Karpas-422 (cell line): ENCODE data around the gene TECTB. TPM values are rescaled to one million over a fixed set of nuclear protein-coding genes. Genes with fewer than 3 reads are reported as not detected.
A peak's percentile ranks its signal among the peaks of the same experiment; 100 is the strongest.

Experiments used
- DNase-seq: peaks from one replicate; pipeline ENCODE4 v3.0.0-alpha.2; 2015
- H2AFZ ChIP-seq: fragments of 200-600 bp; sonication (generic); 2 replicates; pipeline ENCODE4 v1.6.1; 2014; ENCODE audit warnings: antibody characterized with exemption, low read length, mixed read lengths
- H3K27ac ChIP-seq: fragments of 200-600 bp; sonication (generic); 2 replicates; pipeline ENCODE4 v1.5.1; 2014; ENCODE audit warnings: mild to moderate bottlenecking, low read length, moderate library complexity
- H3K27me3 ChIP-seq: fragments of 200-600 bp; sonication (generic); 2 replicates; pipeline ENCODE4 v1.6.1; 2014; ENCODE audit warnings: low read length, mixed read lengths
- H3K36me3 ChIP-seq: fragments of 200-600 bp; sonication (generic); 2 replicates; pipeline ENCODE4 v1.6.1; 2014; ENCODE audit warnings: low read length, mixed read lengths; ENCODE audit not compliant: insufficient read depth
- H3K4me1 ChIP-seq: fragments of 200-600 bp; sonication (generic); 2 replicates; pipeline ENCODE4 v1.6.1; 2014; ENCODE audit warnings: mild to moderate bottlenecking, low read length, mixed read lengths
- H3K4me2 ChIP-seq: fragments of 200-600 bp; sonication (generic); 2 replicates; pipeline ENCODE4 v1.6.1; 2014; ENCODE audit warnings: low read length, low read depth, mild to moderate bottlenecking; ENCODE audit not compliant: poor library complexity, severe bottlenecking
- H3K4me3 ChIP-seq: fragments of 200-600 bp; sonication (generic); 2 replicates; pipeline ENCODE4 v1.5.1; 2014; ENCODE audit warnings: mild to moderate bottlenecking, antibody characterized with exemption, low read length, mixed read lengths
- H3K79me2 ChIP-seq: fragments of 200-600 bp; sonication (generic); 2 replicates; pipeline ENCODE4 v1.6.1; 2014; ENCODE audit warnings: mild to moderate bottlenecking, low read length, mixed read lengths
- H3K9ac ChIP-seq: fragments of 200-600 bp; sonication (generic); 2 replicates; pipeline ENCODE4 v1.6.0; 2014; ENCODE audit warnings: low read length
- H3K9me2 ChIP-seq: fragments of 200-600 bp; sonication (generic), shearing (Covaris generic); replicated peaks from 2 replicates; pipeline ENCODE4 v1.6.0; 2014; ENCODE audit warnings: mild to moderate bottlenecking, low read length, moderate library complexity; ENCODE audit not compliant: insufficient read depth
- H3K9me3 ChIP-seq: fragments of 300-700, 200-600 bp; sonication (generic); 2 replicates; pipeline ENCODE4 v1.6.1; 2014; ENCODE audit warnings: low read length, mixed read lengths
- H4K20me1 ChIP-seq: fragments of 200-600 bp; sonication (generic); 2 replicates; pipeline ENCODE4 v1.6.1; 2014; ENCODE audit warnings: mild to moderate bottlenecking, antibody characterized with exemption, low read length, low read depth; ENCODE audit not compliant: insufficient read depth
- total RNA-seq: library from RNA; depleted of rRNA; stranded (reverse); fragments of >200 nt; shearing (Covaris generic); gene quantifications from 2 replicates; pipeline ENCODE4 v1.2.3, GENCODE V29; 2014; ENCODE audit warnings: low replicate concordance

Gene TECTB
- total RNA-seq, 1 experiment from 2014 or later: not detected

GRCh38 chr10:112336556-112337201 lies 53.5 kb downstream of the TECTB start:
- H4K20me1 ChIP-seq: no peaks in the 10 kb centered on the region
- H3K79me2 ChIP-seq: no peaks in the 10 kb centered on the region
- H3K4me1 ChIP-seq: peaks cover 25% of the 10 kb centered on the region
- H3K4me3 ChIP-seq: no peak overlapping the region
- H3K9me2 ChIP-seq: no peaks in the 10 kb centered on the region
- H3K4me2 ChIP-seq: no peak overlapping the region
- H3K36me3 ChIP-seq: no peaks in the 10 kb centered on the region
- H3K9ac ChIP-seq: no peak overlapping the region
- no peaks in the 10 kb centered on the region for H3K27me3 ChIP-seq
- no peaks in the 10 kb centered on the region for H3K9me3 ChIP-seq
- H2AFZ ChIP-seq: peak overlapping the region; percentile 80; the same call in 1 of the 2 replicates
- H3K27ac ChIP-seq: no peak overlapping the region
- DNase-seq: no peak

- no peaks in the 10 kb centered on the region for H4K20me1 ChIP-seq
- no peak overlapping the region for H3K4me2 ChIP-seq
- no peak overlapping the region for H3K27ac ChIP-seq
- H3K9me3 ChIP-seq: no peaks in the 10 kb centered on the region
- peaks cover 25% of the 10 kb centered on the region for H3K4me1 ChIP-seq
- H3K79me2 ChIP-seq: no peaks in the 10 kb centered on the region
- H2AFZ ChIP-seq: 0 out of 2 replicates have a peak overlapping the region, but pooled peaks have one; percentile 50
- no peak overlapping the region for H3K9ac ChIP-seq
- H3K36me3 ChIP-seq: no peaks in the 10 kb centered on the region
- H3K9me2 ChIP-seq: no peaks in the 10 kb centered on the region
- peak; percentile 50 for DNase-seq
- no peak overlapping the region for H3K4me3 ChIP-seq
- no peaks in the 10 kb centered on the region for H3K27me3 ChIP-seq
Measured at GRCh38 chr10:112338957-112339356, 55.8 kb downstream of the TECTB start.

- Histone ChIP-seq H4K20me1 (no peaks in the 10 kb centered on the region), H3K9me2 (no peaks in the 10 kb centered on the region), H3K27ac (no peak overlapping the region), H3K27me3 (no peaks in the 10 kb centered on the region), H3K36me3 (no peaks in the 10 kb centered on the region), H3K79me2 (no peaks in the 10 kb centered on the region), H3K4me2 (no peak overlapping the region), H3K9ac (no peak overlapping the region), H3K4me3 (no peak overlapping the region), H2AFZ (no peak overlapping the region), H3K4me1 (peaks cover 12% of the 10 kb centered on the region), H3K9me3 (no peaks in the 10 kb centered on the region)
- no peak for DNase-seq
Measured at GRCh38 chr10:112340601-112341000, 57.4 kb downstream of the TECTB start.

- Histone ChIP-seq H3K36me3 (no peaks in the 10 kb centered on the region), H3K27me3 (no peaks in the 10 kb centered on the region), H3K4me3 (no peak overlapping the region), H2AFZ (no peak overlapping the region), H3K27ac (no peak overlapping the region), H3K9ac (no peak overlapping the region), H4K20me1 (no peaks in the 10 kb centered on the region), H3K9me2 (no peaks in the 10 kb centered on the region), H3K79me2 (no peaks in the 10 kb centered on the region), H3K9me3 (no peaks in the 10 kb centered on the region), H3K4me2 (no peak overlapping the region), H3K4me1 (peaks cover 11% of the 10 kb centered on the region)
- no peak for DNase-seq
Measured at GRCh38 chr10:112343056-112343806, 60.0 kb downstream of the TECTB start.

- Histone ChIP-seq H3K27me3 (no peaks in the 10 kb centered on the region), H3K4me2 (no peak overlapping the region), H3K4me1 (peaks cover 6% of the 10 kb centered on the region), H3K9ac (no peak overlapping the region), H3K4me3 (no peak overlapping the region), H3K36me3 (no peaks in the 10 kb centered on the region), H2AFZ (no peak overlapping the region), H3K79me2 (no peaks in the 10 kb centered on the region), H3K9me3 (no peaks in the 10 kb centered on the region), H3K9me2 (no peaks in the 10 kb centered on the region), H3K27ac (no peak overlapping the region), H4K20me1 (no peaks in the 10 kb centered on the region)
- DNase-seq: no peak
Measured at GRCh38 chr10:112344261-112344660, 61.1 kb downstream of the TECTB start.

GRCh38 chr10:112345202-112345601 lies 62.0 kb downstream of the TECTB start:
- no peak overlapping the region for H3K27ac ChIP-seq
- no peaks in the 10 kb centered on the region for H3K79me2 ChIP-seq
- H2AFZ ChIP-seq: no peak overlapping the region
- H3K4me2 ChIP-seq: no peak overlapping the region
- H3K27me3 ChIP-seq: no peaks in the 10 kb centered on the region
- no peak for DNase-seq
- H3K9ac ChIP-seq: no peak overlapping the region
- no peaks in the 10 kb centered on the region for H3K9me2 ChIP-seq
- no peaks in the 10 kb centered on the region for H4K20me1 ChIP-seq
- no peak overlapping the region for H3K4me3 ChIP-seq
- peaks cover 6% of the 10 kb centered on the region for H3K4me1 ChIP-seq
- H3K9me3 ChIP-seq: no peaks in the 10 kb centered on the region
- no peaks in the 10 kb centered on the region for H3K36me3 ChIP-seq

GRCh38 chr10:112345743-112346142 lies 62.5 kb downstream of the TECTB start:
- no peak for DNase-seq
- Histone ChIP-seq H3K79me2 (no peaks in the 10 kb centered on the region), H3K9me2 (no peaks in the 10 kb centered on the region), H3K4me1 (peaks cover 6% of the 10 kb centered on the region), H3K9ac (no peak overlapping the region), H3K4me2 (no peak overlapping the region), H4K20me1 (no peaks in the 10 kb centered on the region), H3K36me3 (no peaks in the 10 kb centered on the region), H3K4me3 (no peak overlapping the region), H3K27ac (no peak overlapping the region), H3K9me3 (no peaks in the 10 kb centered on the region), H2AFZ (no peak overlapping the region), H3K27me3 (no peaks in the 10 kb centered on the region)

- no peaks in the 10 kb centered on the region for H3K9me3 ChIP-seq
- no peak for DNase-seq
- no peaks in the 10 kb centered on the region for H4K20me1 ChIP-seq
- no peak overlapping the region for H3K4me3 ChIP-seq
- peaks cover 11% of the 10 kb centered on the region for H3K4me1 ChIP-seq
- no peaks in the 10 kb centered on the region for H3K79me2 ChIP-seq
- no peaks in the 10 kb centered on the region for H3K36me3 ChIP-seq
- no peak overlapping the region for H2AFZ ChIP-seq
- no peak overlapping the region for H3K9ac ChIP-seq
- H3K4me2 ChIP-seq: no peak overlapping the region
- no peaks in the 10 kb centered on the region for H3K27me3 ChIP-seq
- no peak overlapping the region for H3K27ac ChIP-seq
- no peaks in the 10 kb centered on the region for H3K9me2 ChIP-seq
Measured at GRCh38 chr10:112346774-112347173, 63.6 kb downstream of the TECTB start.
